HG03520 (cell line): Measurements from ENCODE around the gene UCP3.

ENCODE experiments used
- ATAC-seq: cut with Tn5 transposase; IDR thresholded peaks from one replicate; pipeline ENCODE4 v1.9.1; 2021; ENCODE audit warnings: mild to moderate bottlenecking, moderate library complexity; ENCODE audit not compliant: unreplicated experiment

Gene UCP3

GRCh38 chr11:74008373-74009229 lies at the start of gene UCP3:
Gene UCP3 (minus strand): TSS chr11:74009085. CDS start chr11:74007042, 2,043 bp downstream.
- ATAC-seq, result no peak

GRCh38 chr11:74057249-74058151 lies 48.6 kb upstream of the UCP3 start:
- ATAC-seq, result no peak

- no peak for ATAC-seq
These were observed 47.1 kb upstream of the UCP3 start for GRCh38 chr11:74055938-74056337.

- no peak for ATAC-seq
These were observed 41.6 kb upstream of the UCP3 start for GRCh38 chr11:74050465-74050864.

- ATAC-seq, result no peak
These were observed 40.1 kb upstream of the UCP3 start for GRCh38 chr11:74048993-74049392.

GRCh38 chr11:74044538-74044937 lies 35.7 kb upstream of the UCP3 start:
- ATAC-seq, result no peak

GRCh38 chr11:74043450-74043849 lies 34.6 kb upstream of the UCP3 start:
- ATAC-seq, result no peak

- no peak for ATAC-seq
These were observed 28.4 kb upstream of the UCP3 start for GRCh38 chr11:74037309-74037708.

GRCh38 chr11:74035264-74035663 lies 26.4 kb upstream of the UCP3 start:
- ATAC-seq, result no peak

- no peak for ATAC-seq
These were observed 24.2 kb upstream of the UCP3 start for GRCh38 chr11:74033046-74033445.

GRCh38 chr11:74030723-74031676 lies 22.1 kb upstream of the UCP3 start:
- no peak for ATAC-seq

GRCh38 chr11:74025467-74026166 lies 16.7 kb upstream of the UCP3 start:
- ATAC-seq, result no peak

- ATAC-seq, result no peak
These were observed 15.6 kb upstream of the UCP3 start for GRCh38 chr11:74024261-74025029.

GRCh38 chr11:74023276-74023675 lies 14.4 kb upstream of the UCP3 start:
- ATAC-seq, result no peak

GRCh38 chr11:74022546-74022945 lies 13.7 kb upstream of the UCP3 start:
- ATAC-seq, result no peak

GRCh38 chr11:74021998-74022397 lies 13.1 kb upstream of the UCP3 start:
- ATAC-seq, result no peak

GRCh38 chr11:74020539-74020938 lies 11.7 kb upstream of the UCP3 start:
- ATAC-seq, result no peak

GRCh38 chr11:74019860-74020259 lies 11.0 kb upstream of the UCP3 start:
- no peak for ATAC-seq

- ATAC-seq, result no peak
These were observed 10.3 kb upstream of the UCP3 start for GRCh38 chr11:74019104-74019738.
